ENCODE data around the gene ASTN2.

Gene ASTN2

GRCh38 chr9:117454711-117455110 lies 39.9 kb upstream of the ASTN2 start:
- no peaks in the 10 kb centered on the region for H4K20me1 ChIP-seq (ENCODE audit: insufficient read depth, low read length)
- no peaks in the 10 kb centered on the region for H3F3A ChIP-seq (ENCODE audit: insufficient read depth, low read length)
- H3K36me3 ChIP-seq (ENCODE audit: insufficient read depth, low read length): no peaks in the 10 kb centered on the region
- H3K4me2 ChIP-seq (ENCODE audit: low read length): no peak overlapping the region
- no peak overlapping the region for H3K27ac ChIP-seq (ENCODE audit: low read depth, low read length, poor library complexity, severe bottlenecking)
- no peak overlapping the region for H3K4me3 ChIP-seq (ENCODE audit: low read depth, low read length, poor library complexity, severe bottlenecking)
- no peak overlapping the region for H2AFZ ChIP-seq (ENCODE audit: low read length)
- H3K4me1 ChIP-seq (ENCODE audit: insufficient read depth, low read length, severe bottlenecking): no peaks in the 10 kb centered on the region
- H3K9ac ChIP-seq (ENCODE audit: low read length): no peak overlapping the region
- TF ChIP-seq CTCF (IDR thresholded peaks at IDR 0.05; ENCODE audit: low read length): no peak
- no peak for TF ChIP-seq EZH2 (IDR thresholded peaks at IDR 0.05; ENCODE audit: borderline replicate concordance, low read length)
- H3K9me3 ChIP-seq (ENCODE audit: low read length): no peaks in the 10 kb centered on the region
- H3K79me2 ChIP-seq (ENCODE audit: insufficient read depth, low read length): no peaks in the 10 kb centered on the region
- H3K9me2 ChIP-seq (ENCODE audit: low read depth, low read length): no peaks in the 10 kb centered on the region
- no peaks in the 10 kb centered on the region for H3K27me3 ChIP-seq (ENCODE audit: insufficient read depth, low read length)

GRCh38 chr9:117453737-117454136 lies 38.9 kb upstream of the ASTN2 start:
- no peaks in the 10 kb centered on the region for H3K9me2 ChIP-seq (ENCODE audit: low read depth, low read length)
- H4K20me1 ChIP-seq (ENCODE audit: insufficient read depth, low read length): no peaks in the 10 kb centered on the region
- no peaks in the 10 kb centered on the region for H3K4me1 ChIP-seq (ENCODE audit: insufficient read depth, low read length, severe bottlenecking)
- no peak for TF ChIP-seq EZH2 (IDR thresholded peaks at IDR 0.05; ENCODE audit: borderline replicate concordance, low read length)
- no peak for TF ChIP-seq CTCF (IDR thresholded peaks at IDR 0.05; ENCODE audit: low read length)
- no peaks in the 10 kb centered on the region for H3K9me3 ChIP-seq (ENCODE audit: low read length)
- no peak overlapping the region for H2AFZ ChIP-seq (ENCODE audit: low read length)
- H3K9ac ChIP-seq (ENCODE audit: low read length): no peak overlapping the region
- no peaks in the 10 kb centered on the region for H3K27me3 ChIP-seq (ENCODE audit: insufficient read depth, low read length)
- H3K4me3 ChIP-seq (ENCODE audit: low read depth, low read length, poor library complexity, severe bottlenecking): no peak overlapping the region
- H3F3A ChIP-seq (ENCODE audit: insufficient read depth, low read length): no peaks in the 10 kb centered on the region
- H3K4me2 ChIP-seq (ENCODE audit: low read length): no peak overlapping the region
- no peaks in the 10 kb centered on the region for H3K36me3 ChIP-seq (ENCODE audit: insufficient read depth, low read length)
- H3K79me2 ChIP-seq (ENCODE audit: insufficient read depth, low read length): no peaks in the 10 kb centered on the region
- H3K27ac ChIP-seq (ENCODE audit: low read depth, low read length, poor library complexity, severe bottlenecking): no peak overlapping the region

- H3K4me3 ChIP-seq (ENCODE audit: low read depth, low read length, poor library complexity, severe bottlenecking): no peak overlapping the region
- H3K36me3 ChIP-seq (ENCODE audit: insufficient read depth, low read length): no peaks in the 10 kb centered on the region
- H3K79me2 ChIP-seq (ENCODE audit: insufficient read depth, low read length): no peaks in the 10 kb centered on the region
- no peak overlapping the region for H3K9ac ChIP-seq (ENCODE audit: low read length)
- H3K4me1 ChIP-seq (ENCODE audit: insufficient read depth, low read length, severe bottlenecking): no peaks in the 10 kb centered on the region
- H3K9me2 ChIP-seq (ENCODE audit: low read depth, low read length): no peaks in the 10 kb centered on the region
- H3F3A ChIP-seq (ENCODE audit: insufficient read depth, low read length): no peaks in the 10 kb centered on the region
- no peaks in the 10 kb centered on the region for H4K20me1 ChIP-seq (ENCODE audit: insufficient read depth, low read length)
- no peak overlapping the region for H3K4me2 ChIP-seq (ENCODE audit: low read length)
- no peak overlapping the region for H3K27ac ChIP-seq (ENCODE audit: low read depth, low read length, poor library complexity, severe bottlenecking)
- no peak overlapping the region for H2AFZ ChIP-seq (ENCODE audit: low read length)
- H3K27me3 ChIP-seq (ENCODE audit: insufficient read depth, low read length): no peaks in the 10 kb centered on the region
- no peak for TF ChIP-seq CTCF (IDR thresholded peaks at IDR 0.05; ENCODE audit: low read length)
- no peak for TF ChIP-seq EZH2 (IDR thresholded peaks at IDR 0.05; ENCODE audit: borderline replicate concordance, low read length)
- no peaks in the 10 kb centered on the region for H3K9me3 ChIP-seq (ENCODE audit: low read length)
These were observed 36.5 kb upstream of the ASTN2 start for GRCh38 chr9:117451311-117451710.

Measured in OCI-LY1 (cell line).